GM19351 (cell line): ENCODE data around the gene KNCN.

Experiments used
- ATAC-seq: cut with Tn5 transposase; IDR thresholded peaks from one replicate; pipeline ENCODE4 v1.9.1; 2021; ENCODE audit warnings: mild to moderate bottlenecking, moderate library complexity; ENCODE audit not compliant: unreplicated experiment

Gene KNCN

GRCh38 chr1:46546210-46546609, 5.2 kb downstream of the KNCN start:
- ATAC-seq = no peak

- ATAC-seq = no peak
Measured at GRCh38 chr1:46545784-46546183, 5.7 kb downstream of the KNCN start.

GRCh38 chr1:46544561-46545240, 6.7 kb downstream of the KNCN start:
- ATAC-seq = no peak

- no peak for ATAC-seq
Measured at GRCh38 chr1:46543761-46544560, 7.5 kb downstream of the KNCN start.

GRCh38 chr1:46543382-46543760, 8.1 kb downstream of the KNCN start:
- no peak for ATAC-seq

- no peak for ATAC-seq
Measured at GRCh38 chr1:46539972-46540371, 11.5 kb downstream of the KNCN start.

- no peak for ATAC-seq
Measured at GRCh38 chr1:46538147-46538546, 13.3 kb downstream of the KNCN start.

- ATAC-seq = no peak
Measured at GRCh38 chr1:46537651-46538050, 13.8 kb downstream of the KNCN start.

GRCh38 chr1:46536527-46536926, 14.9 kb downstream of the KNCN start:
- no peak for ATAC-seq

- no peak for ATAC-seq
Measured at GRCh38 chr1:46535063-46535462, 16.4 kb downstream of the KNCN start.

- peak; percentile 47 for ATAC-seq
Measured at GRCh38 chr1:46533179-46533864, 18.1 kb downstream of the KNCN start.

GRCh38 chr1:46532498-46533178, 18.8 kb downstream of the KNCN start:
- peak; percentile 56 for ATAC-seq

GRCh38 chr1:46532095-46532494, 19.4 kb downstream of the KNCN start:
- ATAC-seq = no peak

GRCh38 chr1:46530791-46531409, 20.5 kb downstream of the KNCN start:
- ATAC-seq = no peak

- no peak for ATAC-seq
Measured at GRCh38 chr1:46530311-46530710, 21.1 kb downstream of the KNCN start.

- ATAC-seq = no peak
Measured at GRCh38 chr1:46529031-46529630, 22.3 kb downstream of the KNCN start.

GRCh38 chr1:46528297-46528955, 23.0 kb downstream of the KNCN start:
- no peak for ATAC-seq

- peak; percentile 70 for ATAC-seq
Measured at GRCh38 chr1:46527474-46528296, 23.8 kb downstream of the KNCN start.

- ATAC-seq = no peak
Measured at GRCh38 chr1:46526691-46527291, 24.7 kb downstream of the KNCN start.
